ENCODE measurements around the gene NKX6-2. TPM values are rescaled to one million over a fixed set of nuclear protein-coding genes. Genes with fewer than 3 reads are reported as not detected.

Gene NKX6-2
- not detected in 2 replicates for total RNA-seq

GRCh38 chr10:132785723-132786475, at the start of gene NKX6-2:
NKX6-2 (minus strand) TSS chr10:132786147; CDS start chr10:132785948, 199 bp downstream.
- H3K36me3 Mint-ChIP-seq (ENCODE audit: low read depth): peaks cover 9% of the 10 kb centered on the region
- no peak within 1 kb of the TSS for H3K4me3 Mint-ChIP-seq (ENCODE audit: low read depth)
- no peak within 1 kb of the TSS for H3K27ac Mint-ChIP-seq
- peaks cover 21% of the 10 kb centered on the region for H3K27me3 Mint-ChIP-seq (ENCODE audit: low read depth)
- DNase-seq (ENCODE audit: low spot score): no peak
- intact Hi-C loops (cut with micrococcal nuclease): loop anchor here (10.0 kb wide), 2 partner anchors 449 to 739 kb away; partner anchors contain the start of genes CYP2E1, UTF1 and VENTX
- no peaks in the 10 kb centered on the region for H3K4me1 Mint-ChIP-seq (ENCODE audit: low read depth)
- no peaks in the 10 kb centered on the region for H3K9me3 Mint-ChIP-seq

GRCh38 chr10:132834891-132835847, 49.2 kb upstream of the NKX6-2 start:
- Mint-ChIP-seq H3K27me3 (ENCODE audit: low read depth) (peaks cover 2% of the 10 kb centered on the region), H3K4me3 (ENCODE audit: low read depth) (no peak overlapping the region), H3K36me3 (ENCODE audit: low read depth) (no peaks in the 10 kb centered on the region), H3K4me1 (ENCODE audit: low read depth) (no peaks in the 10 kb centered on the region), H3K27ac (no peak overlapping the region), H3K9me3 (no peaks in the 10 kb centered on the region)
- no peak for DNase-seq (ENCODE audit: low spot score)
- intact Hi-C loops (cut with micrococcal nuclease): no loop called here

GRCh38 chr10:132834311-132834761, 48.4 kb upstream of the NKX6-2 start:
- no peaks in the 10 kb centered on the region for H3K4me1 Mint-ChIP-seq (ENCODE audit: low read depth)
- H3K9me3 Mint-ChIP-seq: no peaks in the 10 kb centered on the region
- intact Hi-C loops (cut with micrococcal nuclease): no loop called here
- H3K36me3 Mint-ChIP-seq (ENCODE audit: low read depth): no peaks in the 10 kb centered on the region
- no peak for DNase-seq (ENCODE audit: low spot score)
- H3K27ac Mint-ChIP-seq: no peak overlapping the region
- H3K4me3 Mint-ChIP-seq (ENCODE audit: low read depth): no peak overlapping the region
- H3K27me3 Mint-ChIP-seq (ENCODE audit: low read depth): peaks cover 2% of the 10 kb centered on the region

- no peak overlapping the region for H3K27ac Mint-ChIP-seq
- H3K4me1 Mint-ChIP-seq (ENCODE audit: low read depth): no peaks in the 10 kb centered on the region
- no peak for DNase-seq (ENCODE audit: low spot score)
- H3K4me3 Mint-ChIP-seq (ENCODE audit: low read depth): no peak overlapping the region
- no peaks in the 10 kb centered on the region for H3K36me3 Mint-ChIP-seq (ENCODE audit: low read depth)
- peaks cover 2% of the 10 kb centered on the region for H3K27me3 Mint-ChIP-seq (ENCODE audit: low read depth)
- intact Hi-C loops (cut with micrococcal nuclease): no loop called here
- no peaks in the 10 kb centered on the region for H3K9me3 Mint-ChIP-seq
Measured at GRCh38 chr10:132833421-132834111, 47.6 kb upstream of the NKX6-2 start.

- no peaks in the 10 kb centered on the region for H3K36me3 Mint-ChIP-seq (ENCODE audit: low read depth)
- no peak overlapping the region for H3K27ac Mint-ChIP-seq
- DNase-seq (ENCODE audit: low spot score): no peak
- H3K9me3 Mint-ChIP-seq: peaks cover 9% of the 10 kb centered on the region
- H3K27me3 Mint-ChIP-seq (ENCODE audit: low read depth): peaks cover 2% of the 10 kb centered on the region
- H3K4me3 Mint-ChIP-seq (ENCODE audit: low read depth): no peak overlapping the region
- intact Hi-C loops (cut with micrococcal nuclease): no loop called here
- H3K4me1 Mint-ChIP-seq (ENCODE audit: low read depth): no peaks in the 10 kb centered on the region
Measured at GRCh38 chr10:132832186-132832969, 46.4 kb upstream of the NKX6-2 start.

GRCh38 chr10:132829403-132829802, 43.5 kb upstream of the NKX6-2 start:
- no peak overlapping the region for H3K4me3 Mint-ChIP-seq (ENCODE audit: low read depth)
- H3K36me3 Mint-ChIP-seq (ENCODE audit: low read depth): no peaks in the 10 kb centered on the region
- peaks cover 9% of the 10 kb centered on the region for H3K9me3 Mint-ChIP-seq
- intact Hi-C loops (cut with micrococcal nuclease): no loop called here
- DNase-seq (ENCODE audit: low spot score): no peak
- H3K4me1 Mint-ChIP-seq (ENCODE audit: low read depth): no peaks in the 10 kb centered on the region
- H3K27me3 Mint-ChIP-seq (ENCODE audit: low read depth): peaks cover 2% of the 10 kb centered on the region
- H3K27ac Mint-ChIP-seq: no peak overlapping the region

GRCh38 chr10:132828681-132829080, 42.7 kb upstream of the NKX6-2 start:
- Mint-ChIP-seq H3K27me3 (ENCODE audit: low read depth) (peaks cover 2% of the 10 kb centered on the region), H3K4me1 (ENCODE audit: low read depth) (no peaks in the 10 kb centered on the region), H3K4me3 (ENCODE audit: low read depth) (no peak overlapping the region), H3K36me3 (ENCODE audit: low read depth) (no peaks in the 10 kb centered on the region), H3K27ac (no peak overlapping the region), H3K9me3 (peaks cover 9% of the 10 kb centered on the region)
- DNase-seq (ENCODE audit: low spot score): no peak
- intact Hi-C loops (cut with micrococcal nuclease): no loop called here

GRCh38 chr10:132827861-132828539, 42.1 kb upstream of the NKX6-2 start:
- Mint-ChIP-seq H3K27me3 (ENCODE audit: low read depth) (peaks cover 2% of the 10 kb centered on the region), H3K9me3 (peaks cover 9% of the 10 kb centered on the region), H3K27ac (no peak overlapping the region), H3K4me1 (ENCODE audit: low read depth) (no peaks in the 10 kb centered on the region), H3K36me3 (ENCODE audit: low read depth) (no peaks in the 10 kb centered on the region), H3K4me3 (ENCODE audit: low read depth) (no peak overlapping the region)
- DNase-seq (ENCODE audit: low spot score): no peak
- intact Hi-C loops (cut with micrococcal nuclease): no loop called here

- no peak for DNase-seq (ENCODE audit: low spot score)
- no peak overlapping the region for H3K4me3 Mint-ChIP-seq (ENCODE audit: low read depth)
- H3K9me3 Mint-ChIP-seq: peaks cover 9% of the 10 kb centered on the region
- H3K27ac Mint-ChIP-seq: no peak overlapping the region
- intact Hi-C loops (cut with micrococcal nuclease): no loop called here
- no peaks in the 10 kb centered on the region for H3K4me1 Mint-ChIP-seq (ENCODE audit: low read depth)
- peaks cover 2% of the 10 kb centered on the region for H3K27me3 Mint-ChIP-seq (ENCODE audit: low read depth)
- H3K36me3 Mint-ChIP-seq (ENCODE audit: low read depth): no peaks in the 10 kb centered on the region
Measured at GRCh38 chr10:132827423-132827789, 41.5 kb upstream of the NKX6-2 start.

- intact Hi-C loops (cut with micrococcal nuclease): no loop called here
- Mint-ChIP-seq H3K4me3 (ENCODE audit: low read depth) (no peak overlapping the region), H3K36me3 (ENCODE audit: low read depth) (no peaks in the 10 kb centered on the region), H3K27ac (no peak overlapping the region), H3K27me3 (ENCODE audit: low read depth) (peaks cover 2% of the 10 kb centered on the region), H3K4me1 (ENCODE audit: low read depth) (no peaks in the 10 kb centered on the region), H3K9me3 (peaks cover 9% of the 10 kb centered on the region)
- no peak for DNase-seq (ENCODE audit: low spot score)
Measured at GRCh38 chr10:132826524-132827422, 40.8 kb upstream of the NKX6-2 start.
